GM19025 (cell line): Measurements from ENCODE around the gene SV2C.
"Not testable (repeated sequence)": the region's sequence is repeated elsewhere in the genome, so short reads cannot be mapped to it uniquely, and the experiment has no call there.

Experiments used
- ATAC-seq: cut with Tn5 transposase; IDR thresholded peaks from one replicate; pipeline ENCODE4 v1.9.1; 2021; ENCODE audit warnings: mild to moderate bottlenecking, low read depth, moderate library complexity; ENCODE audit not compliant: unreplicated experiment

The SV2C gene

DNA sequence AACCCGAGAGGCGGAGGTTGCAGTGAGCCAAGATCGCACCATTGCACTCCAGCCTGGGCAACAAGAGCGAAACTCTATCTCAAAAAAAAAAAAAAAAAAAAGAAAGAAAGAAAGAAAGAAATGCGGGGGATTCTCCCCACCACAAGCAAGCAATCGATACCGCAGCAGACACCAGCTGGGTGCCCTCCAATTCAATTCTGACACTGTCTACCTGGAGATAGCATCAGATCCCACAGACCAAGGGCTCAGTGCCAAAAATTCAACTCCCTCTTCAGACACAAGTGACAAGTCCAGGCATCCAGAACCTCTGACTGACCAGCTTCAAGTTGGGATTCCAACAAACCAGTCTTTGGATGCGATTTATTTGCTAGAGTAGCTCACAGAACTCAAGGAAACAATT is 286.5 kb downstream of the SV2C start:
- not testable (repeated sequence) for ATAC-seq

GRCh38 chr5:76371960-76372322 is 288.8 kb downstream of the SV2C start:
- no peak for ATAC-seq

DNA sequence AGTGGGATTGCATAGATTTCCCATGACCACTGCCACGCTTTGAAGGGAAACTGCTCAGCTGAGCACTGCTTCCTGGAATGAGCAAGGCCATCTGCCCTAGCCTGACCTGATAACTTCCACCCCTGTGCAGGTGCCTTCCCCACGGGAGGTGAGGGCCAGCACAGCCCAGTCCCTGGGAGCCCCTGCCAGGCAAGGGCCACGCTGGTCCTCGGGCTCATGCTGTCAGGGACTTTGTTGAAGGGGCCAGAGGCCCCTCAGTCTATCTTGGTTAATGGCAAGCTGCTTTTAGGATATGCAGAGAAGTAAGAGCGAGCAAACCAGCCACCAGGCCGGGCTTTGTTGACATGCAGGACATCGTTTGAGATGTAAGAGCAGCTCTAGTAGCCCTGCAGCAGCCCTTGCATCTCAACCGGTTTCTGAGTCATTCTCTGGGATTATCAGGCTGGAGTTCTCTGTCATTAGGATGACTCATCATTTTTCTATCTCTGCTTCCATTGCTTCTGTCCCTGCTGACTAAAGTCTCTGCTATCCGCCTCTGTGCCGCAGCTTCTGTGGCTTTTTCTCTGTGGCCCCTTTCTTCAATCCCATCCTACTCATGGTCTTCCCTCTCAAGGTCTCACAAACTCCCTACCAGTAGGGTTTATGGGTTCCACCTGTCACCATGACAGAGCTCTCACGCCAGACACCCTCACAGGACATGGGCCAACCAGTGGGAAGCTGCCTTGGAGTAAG is 289.3 kb downstream of the SV2C start:
- ATAC-seq: no peak

- no peak for ATAC-seq
Observed at GRCh38 chr5:76376148-76376865, 293.1 kb downstream of the SV2C start.

DNA sequence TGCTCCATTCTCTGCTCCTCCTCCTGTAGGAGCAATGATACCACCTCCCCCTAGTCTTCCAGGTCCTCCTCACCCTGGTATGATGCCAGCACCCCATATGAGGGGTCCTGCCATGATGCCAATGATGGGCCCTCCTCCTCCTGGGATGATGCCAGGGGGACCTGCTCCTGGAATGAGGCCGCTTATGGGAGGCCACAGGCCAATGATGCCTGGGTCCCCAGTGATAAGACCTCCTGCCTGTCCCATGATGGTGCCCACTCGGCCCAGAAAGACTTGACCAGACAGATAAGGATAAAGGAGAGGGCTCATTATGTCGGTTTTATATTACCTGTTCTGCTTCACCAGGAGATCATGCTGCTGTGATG is 293.7 kb downstream of the SV2C start:
- no peak for ATAC-seq

DNA sequence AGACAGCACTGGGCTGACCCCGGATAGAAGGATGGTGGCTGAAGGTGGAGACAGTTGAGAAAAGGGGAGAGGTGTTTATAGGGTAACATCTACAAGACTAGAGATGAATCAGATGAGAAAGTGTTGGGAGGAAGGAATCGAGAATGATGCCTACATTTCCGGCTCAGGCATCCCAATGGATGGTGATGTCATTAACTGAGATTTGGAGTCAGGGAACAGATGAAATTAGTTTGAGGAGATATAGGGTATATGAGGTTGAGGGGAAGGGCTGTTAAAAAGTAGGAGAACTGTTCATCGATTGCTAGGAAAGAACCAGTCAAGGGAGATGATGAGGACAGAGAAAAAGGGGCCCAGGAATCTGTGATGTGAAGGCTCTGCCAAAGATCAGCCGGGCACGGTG is 295.2 kb downstream of the SV2C start:
- ATAC-seq: no peak

DNA sequence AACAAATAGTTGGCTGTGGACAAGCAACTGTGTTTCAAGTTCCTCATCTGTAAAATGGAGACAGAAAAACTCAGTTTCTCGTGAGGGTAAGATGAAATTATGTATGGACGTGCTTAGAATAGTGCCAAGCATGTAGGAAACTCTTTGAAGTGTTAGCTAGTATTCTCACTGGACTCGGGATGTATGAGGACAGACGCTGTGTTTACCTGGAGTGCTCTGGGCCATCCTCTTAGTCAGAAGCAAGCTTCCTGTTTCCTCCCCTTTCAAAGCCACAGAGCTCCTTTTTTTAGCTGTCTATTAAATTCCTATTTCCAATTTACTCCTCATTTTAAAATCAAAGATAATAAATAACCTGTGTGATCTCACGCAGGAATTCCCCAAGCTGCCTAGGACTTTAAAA is 296.1 kb downstream of the SV2C start:
- ATAC-seq: no peak

DNA sequence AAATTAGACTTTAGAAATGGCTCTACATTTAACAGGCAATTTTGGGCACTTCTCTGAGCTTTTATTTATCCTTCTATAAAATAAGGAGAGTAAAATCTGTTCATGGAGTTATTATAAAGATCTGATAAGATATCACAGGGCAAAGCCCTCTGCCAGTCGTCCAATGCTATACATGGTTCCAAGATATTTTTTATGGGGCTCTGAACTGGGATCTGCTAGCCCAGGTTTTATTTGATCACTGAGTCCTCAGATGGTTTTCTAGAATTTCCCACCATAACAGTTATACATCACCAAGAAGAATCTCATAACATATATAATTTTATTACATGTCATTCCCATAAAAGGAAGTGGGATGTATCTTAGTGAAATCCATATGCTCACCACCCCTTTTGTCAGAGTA is 296.7 kb downstream of the SV2C start:
- no peak for ATAC-seq

- ATAC-seq: no peak
Observed at GRCh38 chr5:76380346-76381066, 297.3 kb downstream of the SV2C start.

DNA sequence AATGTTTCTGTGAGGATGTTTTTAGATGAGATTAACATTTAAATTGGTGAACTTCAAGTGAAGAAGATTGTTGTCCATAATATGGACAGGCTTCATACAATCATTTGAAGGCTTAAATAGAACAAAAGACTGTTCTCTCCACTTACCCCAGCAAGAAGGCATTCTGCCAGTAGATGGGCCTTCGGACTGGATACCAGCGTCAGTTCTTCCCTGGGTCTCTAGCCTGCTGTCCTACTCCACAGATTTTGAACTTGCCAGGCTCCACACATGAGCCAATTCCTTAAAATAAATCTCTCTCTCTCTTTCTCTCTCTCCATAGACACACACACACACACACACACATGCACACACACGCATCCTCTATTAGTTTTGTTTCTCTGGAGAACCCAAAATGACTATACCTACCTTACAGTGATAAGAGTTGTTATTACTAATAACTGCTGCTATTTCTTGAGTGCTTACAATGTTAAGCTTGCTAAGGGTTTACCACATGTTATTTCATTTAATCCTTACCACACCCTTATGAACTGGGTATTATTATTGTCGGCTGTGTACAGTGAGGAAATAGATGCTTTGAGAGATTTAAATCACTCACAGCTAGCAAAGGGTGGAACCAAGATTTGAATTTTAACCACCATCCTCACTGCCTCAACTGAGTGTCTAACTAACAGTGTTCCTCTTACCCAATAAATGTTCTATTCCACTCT is 300.1 kb downstream of the SV2C start:
- ATAC-seq: no peak

DNA sequence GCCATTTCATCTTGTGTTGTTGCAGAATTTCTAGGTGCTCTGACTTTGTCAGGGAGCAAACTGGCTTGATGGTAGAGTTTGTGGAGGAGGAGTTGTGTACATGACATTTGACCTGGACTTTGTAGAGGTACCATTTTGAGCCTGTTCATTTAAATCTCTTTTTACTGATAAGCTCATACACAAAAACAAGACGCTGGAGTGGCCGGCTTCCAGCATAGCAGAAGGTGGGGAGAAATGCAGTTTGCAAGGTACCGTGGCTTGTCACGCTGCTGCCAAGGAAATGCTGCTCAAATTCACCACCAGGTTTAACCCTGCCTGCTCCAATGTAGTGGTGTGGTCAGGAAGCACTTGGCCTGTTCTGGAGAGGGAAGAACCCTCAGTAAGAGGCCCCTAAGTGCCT is 301.0 kb downstream of the SV2C start:
- ATAC-seq: no peak

GRCh38 chr5:76384705-76385104 is 301.5 kb downstream of the SV2C start:
- ATAC-seq: no peak

DNA sequence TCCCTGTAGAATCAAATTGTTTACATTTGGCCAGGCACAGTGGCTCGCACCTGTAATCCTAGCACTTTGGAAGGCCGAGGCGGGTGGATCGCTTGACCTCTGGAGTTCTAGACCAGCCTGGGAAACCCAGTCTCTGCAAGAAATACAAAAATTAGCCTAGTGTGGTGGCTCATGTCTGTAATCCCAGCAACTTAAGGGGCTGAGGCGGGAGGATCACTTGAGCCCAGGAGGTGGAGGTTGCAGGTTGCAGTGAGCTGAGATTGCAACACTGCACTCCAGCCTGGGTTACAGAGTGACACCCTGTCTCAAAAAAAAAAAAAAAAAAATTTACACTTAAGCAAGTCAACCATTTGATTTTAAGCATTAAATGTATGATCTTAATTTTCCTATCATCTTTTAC is 302.4 kb downstream of the SV2C start:
- ATAC-seq: no peak

- no peak for ATAC-seq
Observed at GRCh38 chr5:76386360-76386759, 303.2 kb downstream of the SV2C start.

DNA sequence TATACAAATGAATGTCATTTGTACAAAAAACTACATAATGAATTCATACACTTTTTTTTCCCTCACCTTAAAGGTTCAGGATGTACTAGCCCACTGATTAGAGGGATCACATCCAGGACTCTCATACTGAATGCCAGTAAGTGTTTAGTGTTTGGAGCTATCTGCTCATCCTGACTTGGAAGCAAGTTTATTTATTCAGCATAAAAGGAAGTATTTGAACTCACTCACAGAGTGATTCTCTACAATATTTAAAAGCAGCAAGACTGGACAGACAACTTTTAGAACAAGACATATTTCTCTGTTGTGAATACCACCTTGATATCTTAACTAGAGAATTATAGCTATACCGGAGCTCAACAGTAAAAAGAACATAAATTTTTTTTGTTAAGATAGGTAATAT is 305.1 kb downstream of the SV2C start:
- ATAC-seq: no peak

- no peak for ATAC-seq
Observed at GRCh38 chr5:76388791-76389512, 305.8 kb downstream of the SV2C start.

DNA sequence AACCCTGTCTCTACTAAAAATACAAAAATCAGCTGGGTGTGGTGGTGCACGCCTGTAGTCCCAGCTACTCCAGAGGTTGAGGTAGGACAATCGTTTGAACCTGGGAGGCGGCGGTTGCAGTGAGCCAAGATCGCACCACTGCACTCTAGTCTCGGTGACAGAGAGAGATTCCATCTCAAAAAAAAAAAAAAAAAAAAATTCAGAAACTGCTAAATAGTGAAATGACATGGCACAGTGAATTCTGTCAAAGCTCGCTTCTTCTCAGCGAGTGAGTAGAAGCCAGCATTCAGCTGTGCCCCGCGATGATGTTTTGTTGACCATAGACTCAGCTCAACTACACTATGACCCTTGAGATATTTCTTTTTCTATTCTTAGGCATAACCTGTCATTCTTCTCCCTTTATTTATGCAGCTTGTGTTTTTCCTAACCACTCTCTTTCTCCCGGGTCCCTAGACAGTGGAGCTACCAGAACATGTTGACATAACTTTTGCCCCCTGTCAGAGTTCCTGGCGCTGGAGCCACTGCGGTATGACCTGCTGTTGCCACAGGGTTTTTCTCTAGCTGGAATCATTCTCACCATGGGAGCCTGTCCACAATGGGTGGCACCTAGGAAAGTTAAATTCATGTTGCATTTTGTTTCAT is 306.5 kb downstream of the SV2C start:
- ATAC-seq: no peak

- ATAC-seq: no peak
Observed at GRCh38 chr5:76391014-76391413, 307.8 kb downstream of the SV2C start.

DNA sequence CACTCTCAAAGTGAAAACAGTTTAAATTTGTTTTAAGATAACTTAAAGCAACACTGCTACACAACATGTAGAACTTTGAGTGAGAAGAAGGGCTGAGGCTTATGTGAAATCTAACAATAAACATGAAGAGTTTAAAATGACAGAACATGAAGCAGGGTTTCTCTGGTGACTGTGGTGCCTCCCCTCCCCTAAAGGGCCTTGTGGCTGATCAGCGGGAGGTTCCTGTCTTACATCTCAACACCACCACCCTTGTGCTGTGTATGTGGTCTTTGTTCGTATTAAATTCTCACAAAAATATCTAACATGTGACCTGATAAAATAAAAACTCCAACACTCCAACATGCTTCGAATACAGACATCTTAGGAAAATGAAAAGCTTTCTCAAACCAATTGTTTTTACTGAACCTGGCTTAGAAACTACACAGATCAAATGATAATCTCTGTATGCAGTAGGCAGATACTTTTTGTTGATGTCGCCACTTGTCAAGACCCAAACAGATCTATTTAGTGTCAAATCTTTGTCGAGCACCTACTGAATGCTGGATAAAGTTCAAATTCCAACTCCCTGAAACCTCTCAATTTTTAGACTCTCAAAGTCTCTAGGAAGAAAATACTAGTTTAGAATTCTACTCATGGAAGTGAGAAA is 310.0 kb downstream of the SV2C start:
- no peak for ATAC-seq

GRCh38 chr5:76397200-76397599 is 314.0 kb downstream of the SV2C start:
- no peak for ATAC-seq
